HCT116 (cell line): ENCODE measurements around the gene NCLN. TPM values are rescaled to one million over a fixed set of nuclear protein-coding genes. Genes with fewer than 3 reads are reported as not detected.

Experiments
- ATAC-seq: fragments of 200-7000 bp; cut with Tn5 transposase; 2 replicates; pipeline ENCODE4 v1.9.1; 2020; ENCODE audit warnings: mild to moderate bottlenecking, moderate library complexity
- BruUV-seq: library from RNA; stranded (reverse); fragments of 400-500 nt; replicated peaks from 2 replicates; lab custom pipeline; 2021; lab: Mats Ljungman, UMichigan
- CTCF ChIA-PET: fragments of 300-600 bp; sonication (Branson Sonifier 250); formaldehyde crosslinking; loops from one replicate; lab custom pipeline; 2021; ENCODE audit warnings: antibody characterized with exemption; lab: Charles Lee
- POLR2A ChIA-PET: fragments of 300-600, 350-600 bp; sonication (Branson Sonifier 250); formaldehyde crosslinking; loops from one replicate; lab custom pipeline; 2021; ENCODE audit warnings: antibody characterized with exemption; lab: Charles Lee
- RAD21 ChIA-PET, 2 experiments: fragments of 300-600 bp; sonication (Branson Sonifier 250); formaldehyde crosslinking; loops; one replicate each; lab custom pipeline; 2023; ENCODE audit warnings: low total read pairs in 2 of 2; ENCODE audit not compliant: uncharacterized antibody in 2 of 2, unreplicated experiment in 2 of 2, low non-redundant PET in 1 of 2; lab: Charles Lee
- DNase-seq: peaks from one replicate; pipeline ENCODE4 v3.0.0-alpha.2; 2010; ENCODE audit warnings: low read depth, low spot score
- H2AFZ ChIP-seq: fragments of 200-600 bp; shearing (Covaris generic), sonication (generic); 2 replicates; pipeline ENCODE4 v1.6.1; 2017; ENCODE audit warnings: low read depth, mixed run types, mixed read lengths, antibody characterized with exemption, low read length; ENCODE audit not compliant: poor library complexity, severe bottlenecking
- H3K27ac ChIP-seq: 2 replicates; pipeline ENCODE4 v1.5.1; 2012; ENCODE audit warnings: low read depth, low read length
- H3K27me3 ChIP-seq: fragments of 200-600 bp; sonication (generic); 2 replicates; pipeline ENCODE4 v1.6.1; 2016; ENCODE audit warnings: mixed run types, low read length, mixed read lengths; ENCODE audit not compliant: insufficient read depth
- H3K36me3 ChIP-seq, 2 experiments: fragments of 200-500 bp in 1 of 2; fragments of 200-600 bp in 1 of 2; sonication (Bioruptor generic) in 1 of 2; sonication (generic) in 1 of 2; 2 replicates each; pipeline versions ENCODE4 v1.5.1 to v1.6.1; 2014 to 2016; ENCODE audit warnings: low read length in 2 of 2, inconsistent platforms in 1 of 2, mixed read lengths in 1 of 2, mixed run types in 1 of 2; ENCODE audit not compliant: insufficient read depth in 2 of 2, control insufficient read depth in 1 of 2
- H3K4me1 ChIP-seq, 2 experiments: fragments of 200-600 bp in 1 of 2; sonication (generic) in 1 of 2; 2 replicates each; pipeline versions ENCODE4 v1.5.1 to v1.6.1; 2012 to 2017; ENCODE audit warnings: low read length in 2 of 2, inconsistent platforms in 1 of 2, mild to moderate bottlenecking in 1 of 2, mixed read lengths in 1 of 2, mixed run types in 1 of 2, moderate library complexity in 1 of 2; ENCODE audit not compliant: insufficient read depth in 2 of 2, control insufficient read depth in 1 of 2
- H3K4me2 ChIP-seq: fragments of 200-600 bp; sonication (generic); 2 replicates; pipeline ENCODE4 v1.6.1; 2017; ENCODE audit warnings: mixed run types, low read length, mixed read lengths
- H3K4me3 ChIP-seq, 2 experiments: fragments of 200-600 bp in 1 of 2; sonication (generic) in 1 of 2; replicated peaks in 1 of 2; 2 replicates each; pipeline ENCODE4 v1.5.1; 2011 to 2016; ENCODE audit warnings: low read length in 2 of 2, control low read depth in 1 of 2, low read depth in 1 of 2, mild to moderate bottlenecking in 1 of 2, mixed read lengths in 1 of 2, mixed run types in 1 of 2
- H3K79me2 ChIP-seq: fragments of 200-600 bp; sonication (generic); 2 replicates; pipeline ENCODE4 v1.6.1; 2017; ENCODE audit warnings: mild to moderate bottlenecking, mixed run types, low read length, moderate library complexity, mixed read lengths; ENCODE audit not compliant: insufficient read depth
- H3K9ac ChIP-seq: fragments of 200-600 bp; sonication (generic); 2 replicates; pipeline ENCODE4 v1.6.1; 2016; ENCODE audit warnings: low read length, mixed read lengths
- H3K9me2 ChIP-seq: fragments of 200-600 bp; sonication (generic), shearing (Covaris generic); 2 replicates; pipeline ENCODE4 v1.6.1; 2017; ENCODE audit warnings: mixed run types, mild to moderate bottlenecking, moderate library complexity; ENCODE audit not compliant: insufficient read depth
- H3K9me3 ChIP-seq, 2 experiments: fragments of 200-500 bp in 1 of 2; fragments of 200-600 bp in 1 of 2; sonication (Bioruptor generic) in 1 of 2; sonication (generic) in 1 of 2; 2 replicates each; pipeline ENCODE4 v1.6.1; 2014 to 2017; ENCODE audit warnings: low read length in 2 of 2, mixed read lengths in 2 of 2, inconsistent platforms in 1 of 2, low read depth in 1 of 2, mild to moderate bottlenecking in 1 of 2, mixed run types in 1 of 2, moderate library complexity in 1 of 2; ENCODE audit not compliant: control insufficient read depth in 1 of 2, insufficient read depth in 1 of 2
- H4K20me1 ChIP-seq: fragments of 200-600 bp; sonication (generic), shearing (Covaris generic); 2 replicates; pipeline ENCODE4 v1.6.1; 2017; ENCODE audit warnings: mixed run types, mild to moderate bottlenecking, moderate library complexity; ENCODE audit not compliant: insufficient read depth
- CBX3 ChIP-seq: IDR thresholded peaks from 2 replicates; pipeline ENCODE4 v1.6.1; 2012; ENCODE audit warnings: low read depth
- CEBPB ChIP-seq: IDR thresholded peaks from 2 replicates; pipeline ENCODE4 v1.6.1; 2012; ENCODE audit warnings: low read depth
- EGR1 ChIP-seq: IDR thresholded peaks from 2 replicates; pipeline ENCODE4 v1.6.1; 2012; ENCODE audit warnings: low read depth
- ELF1 ChIP-seq: IDR thresholded peaks from 2 replicates; pipeline ENCODE4 v1.6.1; 2012; ENCODE audit warnings: low read depth, borderline replicate concordance
- EZH2phosphoT487 ChIP-seq: fragments of 200-600 bp; IDR thresholded peaks from 2 replicates; pipeline ENCODE4 v1.6.1; 2018; ENCODE audit warnings: antibody characterized with exemption, borderline replicate concordance
- FOSL1 ChIP-seq: IDR thresholded peaks from 2 replicates; pipeline ENCODE4 v1.6.1; 2012; ENCODE audit warnings: low read depth
- POLR2A ChIP-seq: IDR thresholded peaks from 2 replicates; pipeline ENCODE4 v1.7.0; 2011; ENCODE audit warnings: borderline replicate concordance; ENCODE audit not compliant: insufficient read depth, insufficient read length; ENCODE audit errors: extremely low read depth
- POLR2AphosphoS5 ChIP-seq: IDR thresholded peaks from 2 replicates; pipeline ENCODE4 v1.6.1; 2011; ENCODE audit warnings: mild to moderate bottlenecking, low read depth, low read length, moderate library complexity
- REST ChIP-seq: IDR thresholded peaks from 2 replicates; pipeline ENCODE4 v1.6.1; 2012; ENCODE audit warnings: low read depth
- SIN3A ChIP-seq: IDR thresholded peaks from 2 replicates; pipeline ENCODE4 v1.6.1; 2012; ENCODE audit warnings: low read depth
- SP1 ChIP-seq: IDR thresholded peaks from 2 replicates; pipeline ENCODE4 v1.6.1; 2012; ENCODE audit warnings: low read depth
- SRF ChIP-seq: IDR thresholded peaks from 2 replicates; pipeline ENCODE4 v1.6.1; 2012; ENCODE audit warnings: low read depth
- TCF7L2 ChIP-seq: IDR thresholded peaks from 2 replicates; pipeline ENCODE4 v1.7.0; 2011; ENCODE audit warnings: borderline replicate concordance, inconsistent platforms; ENCODE audit not compliant: insufficient read depth, insufficient read length; ENCODE audit errors: extremely low read depth
- YY1 ChIP-seq: IDR thresholded peaks from 2 replicates; pipeline ENCODE4 v1.6.1; 2011; ENCODE audit warnings: low read length, low read depth, moderate library complexity, mild to moderate bottlenecking; ENCODE audit not compliant: insufficient replicate concordance; ENCODE audit errors: extremely low read depth
- ZBTB33 ChIP-seq: IDR thresholded peaks from 2 replicates; pipeline ENCODE4 v1.6.1; 2011; ENCODE audit warnings: mild to moderate bottlenecking, low read length, moderate library complexity; ENCODE audit not compliant: insufficient replicate concordance; ENCODE audit errors: extremely low read depth
- ZFX ChIP-seq: fragments of 450-650 bp; IDR thresholded peaks from 2 replicates; pipeline ENCODE4 v1.6.1; 2017
- ZNF274 ChIP-seq: fragments of 200-500 bp; sonication (Bioruptor generic); IDR thresholded peaks from 2 replicates; pipeline ENCODE4 v1.6.1; 2014; ENCODE audit warnings: mild to moderate bottlenecking, low read depth, low read length, inconsistent platforms
- intact Hi-C: fragments of 100-400 bp; cut with micrococcal nuclease; formaldehyde crosslinking; loops from 2 replicates; pipeline ENCODE4 v1.10.0; 2022
- total RNA-seq: library from RNA; stranded (reverse); gene quantifications from one replicate; pipeline ENCODE4 v1.2.1, GENCODE V29; 2021; ENCODE audit not compliant: unreplicated experiment
- TF ChIP-seq, protein P1 (sequence below), 3 experiments: fragments of 200-600 bp in 1 of 3; sonication (generic) in 1 of 3; IDR thresholded peaks in 2 of 3; conservative IDR thresholded peaks in 1 of 3; 2 replicates each; pipeline ENCODE4 v1.5.1; 2012 to 2017; ENCODE audit warnings: low read depth in 2 of 3, low read length in 2 of 3, antibody characterized with exemption in 1 of 3, borderline replicate concordance in 1 of 3, control low read depth in 1 of 3, mild to moderate bottlenecking in 1 of 3, mixed read lengths in 1 of 3, mixed run types in 1 of 3, moderate library complexity in 1 of 3; ENCODE audit not compliant: insufficient read depth in 1 of 3
- TF ChIP-seq, protein P2 (sequence below): IDR thresholded peaks from 2 replicates; pipeline ENCODE4 v1.6.1; 2012

NCLN gene
- total RNA-seq, 1 experiment from 2014 or later = 119 TPM

DNA sequence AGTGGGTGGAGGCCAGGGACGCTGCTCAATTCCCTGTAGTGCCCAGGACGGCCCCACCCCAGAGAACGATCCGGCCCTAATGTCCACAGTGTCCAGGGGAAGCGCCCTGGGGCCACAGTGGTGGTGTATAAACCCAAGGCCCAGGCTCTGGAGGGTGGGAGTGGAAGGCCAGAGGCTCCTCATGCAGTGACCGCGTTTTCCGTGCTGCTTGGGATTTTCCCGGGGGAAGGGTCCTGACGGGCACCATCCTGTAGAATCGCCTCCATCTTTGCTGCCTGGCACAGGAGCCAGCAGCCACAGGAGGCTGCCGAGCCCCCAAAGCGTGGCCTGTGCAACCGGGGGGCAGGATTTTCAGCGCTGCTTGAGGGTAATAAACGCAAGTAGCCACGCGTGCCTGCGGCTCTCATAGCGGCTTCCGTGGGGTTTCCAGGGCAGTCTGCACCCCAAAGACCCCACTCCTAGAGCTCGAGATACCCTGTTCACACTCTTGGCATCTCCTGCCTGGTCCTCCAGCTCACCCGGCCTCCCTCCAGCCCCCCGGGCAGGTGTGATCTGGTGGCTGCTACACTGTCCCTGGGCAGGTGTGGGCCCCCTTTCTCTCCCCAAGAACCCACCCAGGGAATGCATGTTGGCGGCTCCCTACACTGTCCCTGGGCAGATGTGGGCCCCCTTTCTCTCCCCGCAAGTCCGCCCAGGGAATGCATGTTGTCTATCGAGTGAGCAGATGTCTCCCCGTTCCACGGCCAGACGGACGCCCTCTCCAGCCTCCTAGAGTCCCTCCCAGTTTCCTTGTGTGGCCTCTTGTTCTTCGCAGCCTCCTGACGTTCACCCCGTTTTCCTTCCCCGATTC, 2.2 kb downstream of the NCLN start:
- Histone ChIP-seq H3K4me1 (peaks cover 12 to 32% of the 10 kb centered on the region in 2 experiments; a peak in 3 of 4 replicates), H3K9me2 (no peaks in the 10 kb centered on the region), H2AFZ (no peak overlapping the region)
- intact Hi-C loops = no loop called here
- TF ChIP-seq ZFX = no peak
- TF ChIP-seq POLR2AphosphoS5 = no peak
- TF ChIP-seq YY1 = no peak
- TF ChIP-seq SP1 = no peak
- no peak for TF ChIP-seq EZH2phosphoT487
- no peak for TF ChIP-seq ZNF274
- TF ChIP-seq, protein P1, sequence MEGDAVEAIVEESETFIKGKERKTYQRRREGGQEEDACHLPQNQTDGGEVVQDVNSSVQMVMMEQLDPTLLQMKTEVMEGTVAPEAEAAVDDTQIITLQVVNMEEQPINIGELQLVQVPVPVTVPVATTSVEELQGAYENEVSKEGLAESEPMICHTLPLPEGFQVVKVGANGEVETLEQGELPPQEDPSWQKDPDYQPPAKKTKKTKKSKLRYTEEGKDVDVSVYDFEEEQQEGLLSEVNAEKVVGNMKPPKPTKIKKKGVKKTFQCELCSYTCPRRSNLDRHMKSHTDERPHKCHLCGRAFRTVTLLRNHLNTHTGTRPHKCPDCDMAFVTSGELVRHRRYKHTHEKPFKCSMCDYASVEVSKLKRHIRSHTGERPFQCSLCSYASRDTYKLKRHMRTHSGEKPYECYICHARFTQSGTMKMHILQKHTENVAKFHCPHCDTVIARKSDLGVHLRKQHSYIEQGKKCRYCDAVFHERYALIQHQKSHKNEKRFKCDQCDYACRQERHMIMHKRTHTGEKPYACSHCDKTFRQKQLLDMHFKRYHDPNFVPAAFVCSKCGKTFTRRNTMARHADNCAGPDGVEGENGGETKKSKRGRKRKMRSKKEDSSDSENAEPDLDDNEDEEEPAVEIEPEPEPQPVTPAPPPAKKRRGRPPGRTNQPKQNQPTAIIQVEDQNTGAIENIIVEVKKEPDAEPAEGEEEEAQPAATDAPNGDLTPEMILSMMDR (IDR thresholded peaks at IDR 0.05 in 2 of 3, conservative IDR thresholded peaks at IDR 0.05 in 1 of 3; ENCODE audit: borderline replicate concordance in 1 of 3, insufficient read depth in 1 of 3, low read depth in 2 of 3, low read length in 2 of 3) = no peak
- no peak for TF ChIP-seq ZBTB33
- TF ChIP-seq CBX3 = no peak
- no peak for TF ChIP-seq FOSL1
- TF ChIP-seq, protein P2, sequence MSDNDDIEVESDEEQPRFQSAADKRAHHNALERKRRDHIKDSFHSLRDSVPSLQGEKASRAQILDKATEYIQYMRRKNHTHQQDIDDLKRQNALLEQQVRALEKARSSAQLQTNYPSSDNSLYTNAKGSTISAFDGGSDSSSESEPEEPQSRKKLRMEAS = no peak
- no peak for TF ChIP-seq TCF7L2
- no peak for TF ChIP-seq POLR2A
- no peak for TF ChIP-seq SRF
- no peak for TF ChIP-seq CEBPB
- no peak for TF ChIP-seq EGR1
- no peak for TF ChIP-seq SIN3A
- TF ChIP-seq REST = no peak
- TF ChIP-seq ELF1 = no peak
- TF ChIP-seq, all 23 proteins: peak for 0
- RAD21 ChIA-PET = no interaction called here
- Histone ChIP-seq H3K9me3 (no peaks in the 10 kb centered on the region), H3K79me2 (peaks cover 70% of the 10 kb centered on the region), H3K36me3 (peaks cover 4 to 28% of the 10 kb centered on the region in 2 experiments; a peak in 2 of 4 replicates), H3K27ac (peak overlapping the region; percentile 83; the same call in 1 of the 2 replicates), H3K4me2 (peak overlapping the region; percentile 76), H3K4me3 (peak overlapping the region; percentile 94 to 96), H3K9ac (peak overlapping the region; percentile 96), H3K27me3 (no peaks in the 10 kb centered on the region), H4K20me1 (peaks cover 9% of the 10 kb centered on the region; the same call in 1 of the 2 replicates)
- no peak for DNase-seq
- POLR2A ChIA-PET = no interaction called here
- no peak for ATAC-seq
- BruUV-seq = no TSS peak
- CTCF ChIA-PET = no interaction called here
